Ureter (tissue), 1 donor: ENCODE results near the gene MB21D2. TPM values are rescaled to one million over a fixed set of nuclear protein-coding genes. Genes with fewer than 3 reads are reported as not detected.
A peak's percentile ranks its signal among the peaks of the same experiment; 100 is the strongest.
"Not testable (repeated sequence)": the region's sequence is repeated elsewhere in the genome, so short reads cannot be mapped to it uniquely, and the experiment has no call there.

Experiments
- DNase-seq: peaks from one replicate; pipeline ENCODE4 v3.0.0-alpha.2; 2020; ENCODE audit warnings: low spot score
- total RNA-seq: library from RNA; stranded (reverse); gene quantifications from one replicate; pipeline ENCODE4 v1.2.4, GENCODE V29; 2023
- donor health status: DM: yes; HTN: yes; CAD: no.

The MB21D2 gene
- total RNA-seq, 1 donor from 2014 or later = 8.7 TPM

- DNase-seq = no peak
These were observed 55.7 kb downstream of the MB21D2 start for GRCh38 chr3:192861972-192862371.

GRCh38 chr3:192860454-192860853 lies 57.2 kb downstream of the MB21D2 start:
- DNase-seq = no peak

- DNase-seq = no peak
These were observed 58.6 kb downstream of the MB21D2 start for GRCh38 chr3:192858849-192859585.

- no peak for DNase-seq
These were observed 60.4 kb downstream of the MB21D2 start for GRCh38 chr3:192857260-192857661.

GRCh38 chr3:192855434-192855833 lies 62.2 kb downstream of the MB21D2 start:
- no peak for DNase-seq

GRCh38 chr3:192851821-192852372 lies 65.8 kb downstream of the MB21D2 start:
- DNase-seq = peak; percentile 83

- peak; percentile 64 for DNase-seq
These were observed 67.1 kb downstream of the MB21D2 start for GRCh38 chr3:192850451-192850981.

- not testable (repeated sequence) for DNase-seq
These were observed 67.8 kb downstream of the MB21D2 start for GRCh38 chr3:192849821-192850220.

- DNase-seq = no peak
These were observed 69.1 kb downstream of the MB21D2 start for GRCh38 chr3:192848371-192849233.

GRCh38 chr3:192847941-192848340 lies 69.7 kb downstream of the MB21D2 start:
- no peak for DNase-seq

GRCh38 chr3:192845526-192845855 lies 72.2 kb downstream of the MB21D2 start:
- DNase-seq = no peak

GRCh38 chr3:192844836-192845525 lies 72.7 kb downstream of the MB21D2 start:
- no peak for DNase-seq

GRCh38 chr3:192844486-192844765 lies 73.2 kb downstream of the MB21D2 start:
- DNase-seq = no peak

GRCh38 chr3:192843723-192844485 lies 73.8 kb downstream of the MB21D2 start:
- no peak for DNase-seq

- no peak for DNase-seq
These were observed 74.5 kb downstream of the MB21D2 start for GRCh38 chr3:192843119-192843518.

- DNase-seq = no peak
These were observed 74.9 kb downstream of the MB21D2 start for GRCh38 chr3:192842711-192843110.

- no peak for DNase-seq
These were observed 75.5 kb downstream of the MB21D2 start for GRCh38 chr3:192842138-192842537.

- no peak for DNase-seq
These were observed 76.2 kb downstream of the MB21D2 start for GRCh38 chr3:192841428-192841827.

GRCh38 chr3:192840143-192840836 lies 77.4 kb downstream of the MB21D2 start:
- DNase-seq = no peak
